Stimulated activated CD8-positive, alpha-beta memory T cell treated with anti-CD3 and anti-CD28 coated beads, Interleukin-7, amount 100 ng/mL, for 1 hour (primary cell): ENCODE measurements around the gene TRMT2A.
A peak's percentile ranks its signal among the peaks of the same experiment; 100 is the strongest.
"Not testable (repeated sequence)": the region's sequence is repeated elsewhere in the genome, so short reads cannot be mapped to it uniquely, and the experiment has no call there.

Experiments
- DNase-seq, 2 donors: peaks; one replicate each; pipeline ENCODE4 v3.0.0-alpha.2; 2020; ENCODE audit warnings: low read depth in 2 of 2

Gene TRMT2A

GRCh38 chr22:20116951-20117632, at the start of gene TRMT2A:
TSS of gene TRMT2A (minus strand) at chr22:20117226. CDS start at chr22:20116906, 320 bp downstream.
- DNase-seq = peak; percentile 90 to 94

GRCh38 chr22:20166703-20167102, 49.7 kb upstream of the TRMT2A start:
- DNase-seq = no peak

GRCh38 chr22:20165913-20166312, 48.9 kb upstream of the TRMT2A start:
- DNase-seq = no peak

GRCh38 chr22:20165421-20165820, 48.4 kb upstream of the TRMT2A start:
- no peak for DNase-seq

- DNase-seq = no peak
Observed at GRCh38 chr22:20164863-20165262, 47.8 kb upstream of the TRMT2A start.

- DNase-seq = no peak
Observed at GRCh38 chr22:20160041-20160440, 43.0 kb upstream of the TRMT2A start.

GRCh38 chr22:20159531-20159930, 42.5 kb upstream of the TRMT2A start:
- DNase-seq = not testable (repeated sequence)

GRCh38 chr22:20159076-20159475, 42.0 kb upstream of the TRMT2A start:
- DNase-seq = no peak

GRCh38 chr22:20158391-20159036, 41.5 kb upstream of the TRMT2A start:
- no peak for DNase-seq

GRCh38 chr22:20157430-20158183, 40.6 kb upstream of the TRMT2A start:
- DNase-seq = no peak

GRCh38 chr22:20156611-20157429, 39.8 kb upstream of the TRMT2A start:
- DNase-seq = peak; percentile 85 to 96

GRCh38 chr22:20156042-20156389, 39.0 kb upstream of the TRMT2A start:
- no peak for DNase-seq

- no peak for DNase-seq
Observed at GRCh38 chr22:20155330-20156041, 38.5 kb upstream of the TRMT2A start.

- DNase-seq = no peak
Observed at GRCh38 chr22:20154602-20155187, 37.7 kb upstream of the TRMT2A start.

- no peak for DNase-seq
Observed at GRCh38 chr22:20153945-20154344, 36.9 kb upstream of the TRMT2A start.

- DNase-seq = no peak
Observed at GRCh38 chr22:20152464-20152890, 35.5 kb upstream of the TRMT2A start.

- no peak for DNase-seq
Observed at GRCh38 chr22:20151276-20151588, 34.2 kb upstream of the TRMT2A start.

GRCh38 chr22:20150381-20151275, 33.6 kb upstream of the TRMT2A start, which contains the start of gene CCDC188:
TSS of gene CCDC188 (minus strand) at chr22:20151055. CDS start at chr22:20150986, 69 bp downstream.
- no peak for DNase-seq

GRCh38 chr22:20149257-20150250, 32.5 kb upstream of the TRMT2A start:
- DNase-seq = no peak
